ENCODE results near the gene AGBL3. TPM values are rescaled to one million over a fixed set of nuclear protein-coding genes. Genes with fewer than 3 reads are reported as not detected.
A peak's percentile ranks its signal among the peaks of the same experiment; 100 is the strongest.
"Not testable (repeated sequence)": the region's sequence is repeated elsewhere in the genome, so short reads cannot be mapped to it uniquely, and the experiment has no call there.

The AGBL3 gene
- total and polyA plus RNA-seq, 7 experiments from 2014 or later, result 0.51 to 6.6 (median 2.9) TPM

- no peak for DNase-seq
- no peak for ATAC-seq
- Mint-ChIP-seq H3K4me3 (no peak overlapping the region), H3K27ac (peak overlapping the region in 1 of 9 donors; percentile 18), H3K4me1 (peaks cover 0 to 17% (median 14%) of the 10 kb centered on the region in 7 donors), H3K36me3 (peaks cover 0 to 30% (median 13%) of the 10 kb centered on the region in 5 donors), H3K9me3 (peaks cover 0 to 9% (median under 1%) of the 10 kb centered on the region in 11 donors), H3K27me3 (no peaks in the 10 kb centered on the region)
- Histone ChIP-seq H3K4me1 (ENCODE audit: control insufficient read depth in 2 of 2, insufficient read depth in 2 of 2, low read length in 2 of 2) (peaks cover under 1 to 10% of the 10 kb centered on the region in 2 donors), H3K27ac (ENCODE audit: low read depth, low read length) (no peak overlapping the region), H3K4me3 (ENCODE audit: low read length) (no peak overlapping the region), H3K36me3 (ENCODE audit: control insufficient read depth in 2 of 3, insufficient read depth in 3 of 3, low read length in 3 of 3) (no peaks in the 10 kb centered on the region), H3K9me3 (ENCODE audit: control insufficient read depth in 2 of 3, low read length in 3 of 3) (no peaks in the 10 kb centered on the region), H3K27me3 (ENCODE audit: control insufficient read depth in 2 of 2, insufficient read depth in 2 of 2, low read length in 2 of 2) (no peaks in the 10 kb centered on the region)
- POLR2A ChIA-PET, result interaction anchor here (1.0 kb wide), 1 partner anchor 9 kb away, joined by 3 read pairs; no protein-coding TSS in a partner anchor
- CTCF ChIA-PET, result interaction anchor here (0.6 to 1.3 kb wide), 3 partner anchors 15 to 155 kb away, joined by 3 to 5 read pairs (median 3); partner anchors contain the start of gene AGBL3
- intact Hi-C loops (cut with micrococcal nuclease), result no loop called here
Measured at GRCh38 chr7:135001390-135002165, 15.3 kb downstream of the AGBL3 start.

GRCh38 chr7:135012229-135012628 lies 25.9 kb downstream of the AGBL3 start:
- Mint-ChIP-seq H3K27ac (no peak overlapping the region), H3K4me1 (no peaks in the 10 kb centered on the region), H3K36me3 (peaks cover 0 to 6% (median 3%) of the 10 kb centered on the region in 5 donors), H3K27me3 (peaks cover 0 to 3% (median 0%) of the 10 kb centered on the region in 5 donors), H3K9me3 (peaks cover 0 to 15% (median 4%) of the 10 kb centered on the region in 11 donors), H3K4me3 (no peak overlapping the region)
- no peaks in the 10 kb centered on the region for H3K36me3 ChIP-seq (ENCODE audit: control insufficient read depth in 2 of 3, insufficient read depth in 3 of 3, low read length in 3 of 3)
- no peaks in the 10 kb centered on the region for H3K27me3 ChIP-seq (ENCODE audit: control insufficient read depth in 2 of 2, insufficient read depth in 2 of 2, low read length in 2 of 2)
- H3K27ac ChIP-seq (ENCODE audit: low read depth, low read length), result no peak overlapping the region
- ChIA-PET POLR2A (no interaction called here), CTCF (no interaction called here)
- ATAC-seq (no peak), DNase-seq (no peak)
- no peak overlapping the region for H3K4me3 ChIP-seq (ENCODE audit: low read length)
- H3K4me1 ChIP-seq (ENCODE audit: control insufficient read depth in 2 of 2, insufficient read depth in 2 of 2, low read length in 2 of 2), result no peaks in the 10 kb centered on the region
- H3K9me3 ChIP-seq (ENCODE audit: control insufficient read depth in 2 of 3, low read length in 3 of 3), result peaks cover 0 to 3% (median 0%) of the 10 kb centered on the region in 3 experiments
- intact Hi-C loops (cut with micrococcal nuclease), result no loop called here

- no peaks in the 10 kb centered on the region for H3K27me3 ChIP-seq (ENCODE audit: control insufficient read depth in 2 of 2, insufficient read depth in 2 of 2, low read length in 2 of 2)
- H3K4me3 Mint-ChIP-seq, result no peak overlapping the region
- no peaks in the 10 kb centered on the region for H3K4me1 Mint-ChIP-seq
- ChIA-PET POLR2A (interaction anchor here (0.6 kb wide), 1 partner anchor 295 kb away, joined by 4 read pairs; no protein-coding TSS in a partner anchor), CTCF (no interaction called here)
- H3K27me3 Mint-ChIP-seq, result no peaks in the 10 kb centered on the region
- no peak for DNase-seq
- no peaks in the 10 kb centered on the region for H3K36me3 ChIP-seq (ENCODE audit: control insufficient read depth in 2 of 3, insufficient read depth in 3 of 3, low read length in 3 of 3)
- peaks cover 0 to 36% (median 9%) of the 10 kb centered on the region in 11 donors for H3K9me3 Mint-ChIP-seq
- H3K9me3 ChIP-seq (ENCODE audit: control insufficient read depth in 2 of 3, low read length in 3 of 3), result no peaks in the 10 kb centered on the region
- no peak overlapping the region for H3K27ac ChIP-seq (ENCODE audit: low read depth, low read length)
- intact Hi-C loops (cut with micrococcal nuclease), result no loop called here
- no peak overlapping the region for H3K4me3 ChIP-seq (ENCODE audit: low read length)
- H3K27ac Mint-ChIP-seq, result no peak overlapping the region
- peaks cover 0 to 23% (median 4%) of the 10 kb centered on the region in 5 donors for H3K36me3 Mint-ChIP-seq
- ATAC-seq, result no peak
- no peaks in the 10 kb centered on the region for H3K4me1 ChIP-seq (ENCODE audit: control insufficient read depth in 2 of 2, insufficient read depth in 2 of 2, low read length in 2 of 2)
Measured at GRCh38 chr7:135023622-135024021, 37.3 kb downstream of the AGBL3 start.

- intact Hi-C loops (cut with micrococcal nuclease), result no loop called here
- H3K4me3 Mint-ChIP-seq, result no peak overlapping the region
- H3K27ac Mint-ChIP-seq, result no peak overlapping the region
- peaks cover 0 to 5% (median 0%) of the 10 kb centered on the region in 5 donors for H3K36me3 Mint-ChIP-seq
- H3K4me1 Mint-ChIP-seq, result no peaks in the 10 kb centered on the region
- no peaks in the 10 kb centered on the region for H3K4me1 ChIP-seq (ENCODE audit: control insufficient read depth in 2 of 2, insufficient read depth in 2 of 2, low read length in 2 of 2)
- POLR2A ChIA-PET, result no interaction called here
- no peak overlapping the region for H3K4me3 ChIP-seq (ENCODE audit: low read length)
- H3K9me3 ChIP-seq (ENCODE audit: control insufficient read depth in 2 of 3, low read length in 3 of 3), result no peaks in the 10 kb centered on the region
- no peak for ATAC-seq
- DNase-seq, result no peak
- no peaks in the 10 kb centered on the region for H3K36me3 ChIP-seq (ENCODE audit: control insufficient read depth in 2 of 3, insufficient read depth in 3 of 3, low read length in 3 of 3)
- H3K27ac ChIP-seq (ENCODE audit: low read depth, low read length), result no peak overlapping the region
- H3K27me3 Mint-ChIP-seq, result peaks cover 0 to 7% (median 0%) of the 10 kb centered on the region in 5 donors
- H3K9me3 Mint-ChIP-seq, result no peaks in the 10 kb centered on the region
- no peaks in the 10 kb centered on the region for H3K27me3 ChIP-seq (ENCODE audit: control insufficient read depth in 2 of 2, insufficient read depth in 2 of 2, low read length in 2 of 2)
- CTCF ChIA-PET, result no interaction called here
Measured at GRCh38 chr7:135035252-135035651, 48.9 kb downstream of the AGBL3 start.

- H3K27ac Mint-ChIP-seq; H3K4me1 Mint-ChIP-seq; H3K4me3 ChIP-seq (ENCODE audit: low read length); POLR2A ChIA-PET; ATAC-seq; H3K36me3 ChIP-seq (ENCODE audit: control insufficient read depth in 2 of 3, insufficient read depth in 3 of 3, low read length in 3 of 3); intact Hi-C loops (cut with micrococcal nuclease); H3K9me3 ChIP-seq (ENCODE audit: control insufficient read depth in 2 of 3, low read length in 3 of 3); CTCF ChIA-PET; H3K27ac ChIP-seq (ENCODE audit: low read depth, low read length); H3K27me3 ChIP-seq (ENCODE audit: control insufficient read depth in 2 of 2, insufficient read depth in 2 of 2, low read length in 2 of 2); H3K27me3 Mint-ChIP-seq; DNase-seq; H3K4me3 Mint-ChIP-seq; H3K4me1 ChIP-seq (ENCODE audit: control insufficient read depth in 2 of 2, insufficient read depth in 2 of 2, low read length in 2 of 2): not testable (repeated sequence)
- Mint-ChIP-seq H3K9me3 (peaks cover 0 to 25% (median 10%) of the 10 kb centered on the region in 11 donors), H3K36me3 (peaks cover 0 to 18% (median 15%) of the 10 kb centered on the region in 5 donors)
Measured at GRCh38 chr7:135067017-135067416, 80.7 kb downstream of the AGBL3 start.

- Histone ChIP-seq H3K9me3 (ENCODE audit: control insufficient read depth in 2 of 3, low read length in 3 of 3) (no peaks in the 10 kb centered on the region), H3K27me3 (ENCODE audit: control insufficient read depth in 2 of 2, insufficient read depth in 2 of 2, low read length in 2 of 2) (no peaks in the 10 kb centered on the region), H3K4me1 (ENCODE audit: control insufficient read depth in 2 of 2, insufficient read depth in 2 of 2, low read length in 2 of 2) (no peaks in the 10 kb centered on the region), H3K36me3 (ENCODE audit: control insufficient read depth in 2 of 3, insufficient read depth in 3 of 3, low read length in 3 of 3) (no peaks in the 10 kb centered on the region), H3K27ac (ENCODE audit: low read depth, low read length) (no peak overlapping the region), H3K4me3 (ENCODE audit: low read length) (no peak overlapping the region)
- H3K27me3 Mint-ChIP-seq, result no peaks in the 10 kb centered on the region
- no peak overlapping the region for H3K4me3 Mint-ChIP-seq
- ChIA-PET CTCF (no interaction called here), POLR2A (no interaction called here)
- no peak for DNase-seq
- no peak overlapping the region for H3K27ac Mint-ChIP-seq
- no peak for ATAC-seq
- intact Hi-C loops (cut with micrococcal nuclease), result no loop called here
- H3K9me3 Mint-ChIP-seq, result peaks cover 0 to 4% (median 0%) of the 10 kb centered on the region in 11 donors
- peaks cover 0 to 1% (median 0%) of the 10 kb centered on the region in 7 donors for H3K4me1 Mint-ChIP-seq
- peaks cover 0 to 3% (median 0%) of the 10 kb centered on the region in 5 donors for H3K36me3 Mint-ChIP-seq
Measured at GRCh38 chr7:135074096-135074495, 87.8 kb downstream of the AGBL3 start.

GRCh38 chr7:135074531-135074930 lies 88.2 kb downstream of the AGBL3 start:
- no peaks in the 10 kb centered on the region for H3K9me3 ChIP-seq (ENCODE audit: control insufficient read depth in 2 of 3, low read length in 3 of 3)
- H3K36me3 ChIP-seq (ENCODE audit: control insufficient read depth in 2 of 3, insufficient read depth in 3 of 3, low read length in 3 of 3), result no peaks in the 10 kb centered on the region
- Mint-ChIP-seq H3K36me3 (peaks cover 0 to 3% (median 0%) of the 10 kb centered on the region in 5 donors), H3K9me3 (peaks cover 0 to 4% (median 0%) of the 10 kb centered on the region in 11 donors), H3K4me1 (peaks cover 0 to 1% (median 0%) of the 10 kb centered on the region in 7 donors), H3K27ac (no peak overlapping the region), H3K27me3 (no peaks in the 10 kb centered on the region), H3K4me3 (no peak overlapping the region)
- H3K4me1 ChIP-seq (ENCODE audit: control insufficient read depth in 2 of 2, insufficient read depth in 2 of 2, low read length in 2 of 2), result no peaks in the 10 kb centered on the region
- ChIA-PET POLR2A (no interaction called here), CTCF (no interaction called here)
- H3K27ac ChIP-seq (ENCODE audit: low read depth, low read length), result no peak overlapping the region
- ATAC-seq, result no peak
- no peak overlapping the region for H3K4me3 ChIP-seq (ENCODE audit: low read length)
- intact Hi-C loops (cut with micrococcal nuclease), result no loop called here
- no peaks in the 10 kb centered on the region for H3K27me3 ChIP-seq (ENCODE audit: control insufficient read depth in 2 of 2, insufficient read depth in 2 of 2, low read length in 2 of 2)
- no peak for DNase-seq
